Heart left ventricle (tissue), 16 donors: ENCODE measurements around the gene PHACTR3. TPM values are rescaled to one million over a fixed set of nuclear protein-coding genes. Genes with fewer than 3 reads are reported as not detected.

ENCODE experiments used
- ATAC-seq, 4 donors: fragments of 200-7000 bp; cut with Tn5 transposase; one replicate each; pipeline ENCODE4 v1.9.1; 2020 to 2022; ENCODE audit warnings: moderate library complexity in 4 of 4, mild to moderate bottlenecking in 3 of 4, moderate number of reproducible peaks in 1 of 4
- DNase-seq, 5 donors: peaks; one replicate each; pipeline ENCODE4 v3.0.0-alpha.2; 2020
- H3K27ac ChIP-seq, 12 donors: fragments of 200-600 bp; sonication (generic) in 4 of 12; one replicate each; pipeline versions ENCODE4 v1.5.0 to v1.8.0; 2016 to 2022; ENCODE audit warnings: mild to moderate bottlenecking in 2 of 12
- H3K27me3 ChIP-seq, 9 donors: fragments of 200-600 bp; sonication (generic) in 2 of 9; one replicate each; pipeline versions ENCODE4 v1.5.1 to v1.8.0; 2016 to 2022; ENCODE audit warnings: mild to moderate bottlenecking in 3 of 9
- H3K36me3 ChIP-seq, 9 donors: fragments of 200-600 bp; sonication (generic) in 2 of 9; one replicate each; pipeline versions ENCODE4 v1.5.0 to v1.8.0; 2018 to 2022; ENCODE audit warnings: mild to moderate bottlenecking in 2 of 9
- H3K4me1 ChIP-seq, 12 donors: fragments of 200-600 bp; sonication (generic) in 4 of 12; one replicate each; pipeline versions ENCODE4 v1.5.0 to v1.8.0; 2016 to 2022; ENCODE audit warnings: mild to moderate bottlenecking in 3 of 12
- H3K4me3 ChIP-seq, 12 donors: fragments of 200-600 bp; sonication (generic) in 4 of 12; one replicate each; pipeline versions ENCODE4 v1.5.0 to v1.8.0; 2017 to 2022; ENCODE audit warnings: mild to moderate bottlenecking in 9 of 12, moderate library complexity in 4 of 12
- H3K9me3 ChIP-seq, 12 donors: fragments of 200-600 bp; sonication (generic) in 4 of 12; one replicate each; pipeline versions ENCODE4 v1.5.0 to v1.8.0; 2016 to 2022; ENCODE audit warnings: mild to moderate bottlenecking in 1 of 12
- POLR2A ChIP-seq, 2 donors: fragments of 450-650 bp; IDR thresholded peaks; one replicate each; pipeline ENCODE4 v1.6.1; 2017; ENCODE audit warnings: antibody characterized with exemption in 2 of 2, mild to moderate bottlenecking in 2 of 2, moderate library complexity in 2 of 2
- WGBS, 4 donors: extraction: QIAGEN DNeasy Blood & Tissue Kit in 2 of 4; methylation state at CpG; one replicate each; pipeline versions ENCODE4 v1.1.5 to v1.1.7; 2013 to 2018; 5-methylcytosine and 5-hydroxymethylcytosine counted together
- intact Hi-C, 10 donors: fragments of 100-400 bp; cut with DNase I; formaldehyde crosslinking; loops; one replicate each; pipeline versions ENCODE4 v1.11.1 to v1.14.2; 2022
- polyA plus RNA-seq, 2 donors: library from polyadenylated mRNA; stranded (reverse); fragments of 200-250 nt; gene quantifications; one replicate each; pipeline ENCODE4 v1.2.3, GENCODE V29; 2013
- total RNA-seq, 9 donors: library from RNA; depleted of rRNA in 2 of 9; stranded (reverse); fragments of >200 nt in 2 of 9; fragmentation: NEBNext Ultra II Directional in 3 of 9; extraction: Animal tissue kit (Norgen Biotek cat#: 25700) in 3 of 9; gene quantifications; one replicate each; pipeline versions ENCODE4 v1.1.0 to v1.2.4, GENCODE V29; 2016 to 2023
- TF ChIP-seq, protein P1 (sequence below), 12 donors: fragments of 200-600 bp; sonication (generic) in 4 of 12; IDR thresholded peaks; one replicate each; pipeline versions ENCODE4 v1.5.0 to v1.8.0; 2018 to 2022; ENCODE audit warnings: antibody characterized with exemption in 12 of 12, mild to moderate bottlenecking in 5 of 12
- donor health status: ischemic (EF 13 %, LVEDD 7.1; RV severe dilation, severe dysfunction).
- donor health status: healthy with polysubstance abuse.
- donor health status: DM: no; HTN: yes; CAD: no.
- donor health status: DM: no; HTN: no; CAD: no.
- donor health status: ischemic (EF 25% LVEDD 6.9; RV normal size, moderate dysfunction).
- donor health status: ischemic (EF 25% LVEDD 5.7; RV mildly dilated, moderate dysfunction).
- donor health status: healthy.
- donor health status: DM: yes; HTN: yes; CAD: no.
- donor health status: ischemic (EF 35%, LVEDD 5.7; RV mildly dilated, moderate dysfunction).
- donor health status: nonischemic (EF 11% LVEDD 7.7; RV severe dilation, severe dysfunction).
- donor health status: DM: yes; HTN: yes; CAD: no.
- donor health status: PGD.
- donor health status: ischemic (EF 29% LVEDD 5.4; RV normal size, mild dysfunction).
- donor health status: nonischemic (EF 23%, LVEDD 6.1; RV moderate dilation, normal function).

PHACTR3 gene
- total and polyA plus RNA-seq, 11 donors = 0.19 to 14.6 (median 3.5) TPM

DNA sequence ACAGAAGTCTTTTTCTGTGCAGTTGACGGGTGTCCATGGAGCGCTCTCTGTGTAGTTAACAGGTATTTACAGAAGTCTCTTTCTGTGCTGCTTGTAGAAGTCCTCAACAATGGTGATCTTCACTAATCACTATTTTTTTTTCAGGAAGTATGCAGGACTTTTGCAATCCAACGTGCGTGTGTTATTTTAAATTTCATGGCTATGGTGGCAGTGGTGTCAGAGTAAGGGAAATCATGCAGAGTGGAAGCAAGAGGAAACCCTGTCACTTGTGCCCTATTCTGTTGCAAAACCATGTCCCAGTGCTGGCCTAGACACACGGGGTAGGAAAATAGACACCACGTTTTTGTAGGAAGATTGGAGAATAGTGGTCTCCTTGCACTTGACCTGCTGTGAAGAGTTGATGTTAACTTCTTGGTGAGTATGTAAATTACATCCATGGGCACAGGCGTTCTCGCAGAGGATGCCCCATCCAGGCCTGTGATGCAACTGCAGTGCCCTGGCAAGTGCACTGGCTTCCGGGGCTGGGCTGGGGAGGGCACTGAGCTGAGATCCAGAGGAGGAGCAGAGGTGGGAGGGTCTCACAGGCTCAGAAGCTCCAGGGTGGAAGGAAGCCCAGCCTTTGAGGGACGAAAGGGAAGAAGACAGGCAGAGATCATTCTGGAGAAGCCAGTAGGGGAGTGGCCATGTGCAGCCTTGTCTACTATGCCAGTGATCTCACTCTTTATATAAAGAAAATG lies 182.6 kb downstream of the PHACTR3 start:
- H3K4me3 ChIP-seq = no peak overlapping the region
- no peak overlapping the region for H3K27ac ChIP-seq
- peaks cover 0 to 2% (median 0%) of the 10 kb centered on the region in 12 donors for H3K9me3 ChIP-seq
- ATAC-seq = no peak
- intact Hi-C loops = loop anchor here in 1 of 10 donors (10.0 kb wide), 1 partner anchor 148 kb away; the partner anchor contains the start of gene SYCP2
- peaks cover 0 to 8% (median 0%) of the 10 kb centered on the region in 9 donors for H3K27me3 ChIP-seq
- TF ChIP-seq, protein P1, sequence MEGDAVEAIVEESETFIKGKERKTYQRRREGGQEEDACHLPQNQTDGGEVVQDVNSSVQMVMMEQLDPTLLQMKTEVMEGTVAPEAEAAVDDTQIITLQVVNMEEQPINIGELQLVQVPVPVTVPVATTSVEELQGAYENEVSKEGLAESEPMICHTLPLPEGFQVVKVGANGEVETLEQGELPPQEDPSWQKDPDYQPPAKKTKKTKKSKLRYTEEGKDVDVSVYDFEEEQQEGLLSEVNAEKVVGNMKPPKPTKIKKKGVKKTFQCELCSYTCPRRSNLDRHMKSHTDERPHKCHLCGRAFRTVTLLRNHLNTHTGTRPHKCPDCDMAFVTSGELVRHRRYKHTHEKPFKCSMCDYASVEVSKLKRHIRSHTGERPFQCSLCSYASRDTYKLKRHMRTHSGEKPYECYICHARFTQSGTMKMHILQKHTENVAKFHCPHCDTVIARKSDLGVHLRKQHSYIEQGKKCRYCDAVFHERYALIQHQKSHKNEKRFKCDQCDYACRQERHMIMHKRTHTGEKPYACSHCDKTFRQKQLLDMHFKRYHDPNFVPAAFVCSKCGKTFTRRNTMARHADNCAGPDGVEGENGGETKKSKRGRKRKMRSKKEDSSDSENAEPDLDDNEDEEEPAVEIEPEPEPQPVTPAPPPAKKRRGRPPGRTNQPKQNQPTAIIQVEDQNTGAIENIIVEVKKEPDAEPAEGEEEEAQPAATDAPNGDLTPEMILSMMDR (IDR thresholded peaks at IDR 0.05) = no peak
- no peaks in the 10 kb centered on the region for H3K4me1 ChIP-seq
- DNase-seq = peak in 1 of 5 donors; percentile 7
- no peaks in the 10 kb centered on the region for H3K36me3 ChIP-seq
- 70 to 74% (median 70%) methylated on average over 10 of the region's 10 CpGs for WGBS, 4 donors

DNA sequence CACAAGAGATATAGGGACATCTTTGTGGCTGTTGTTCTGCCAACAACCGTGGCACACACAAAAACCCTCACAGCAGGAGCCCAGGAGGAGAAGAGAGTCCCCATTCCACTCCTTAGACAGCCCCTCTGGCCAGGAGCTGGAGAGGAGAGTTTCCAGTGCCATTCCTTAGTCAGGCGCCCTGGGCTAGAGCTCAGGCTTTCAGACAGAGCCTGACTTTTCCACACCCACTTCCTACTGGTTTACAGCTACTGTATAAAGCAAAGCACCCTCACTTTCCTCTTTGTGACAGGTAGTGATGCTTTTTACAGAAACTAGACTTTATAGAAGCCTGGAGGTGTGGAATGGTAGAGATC lies 183.2 kb downstream of the PHACTR3 start:
- DNase-seq = peak in 1 of 5 donors; percentile 5
- TF ChIP-seq POLR2A (IDR thresholded peaks at IDR 0.05) = no peak
- TF ChIP-seq, protein P1 (IDR thresholded peaks at IDR 0.05) = no peak
- no peak overlapping the region for H3K4me3 ChIP-seq
- H3K27me3 ChIP-seq = peaks cover 0 to 8% (median 0%) of the 10 kb centered on the region in 9 donors
- no peak for ATAC-seq
- 44 to 58% (median 52%) methylated on average over 2 of the region's 2 CpGs for WGBS, 4 donors
- intact Hi-C loops = loop anchor here in 1 of 10 donors (10.0 kb wide), 1 partner anchor 147 kb away; the partner anchor contains the start of gene SYCP2
- H3K27ac ChIP-seq = no peak overlapping the region
- H3K4me1 ChIP-seq = no peaks in the 10 kb centered on the region
- H3K36me3 ChIP-seq = no peaks in the 10 kb centered on the region
- peaks cover 0 to 8% (median 4%) of the 10 kb centered on the region in 12 donors for H3K9me3 ChIP-seq

DNA sequence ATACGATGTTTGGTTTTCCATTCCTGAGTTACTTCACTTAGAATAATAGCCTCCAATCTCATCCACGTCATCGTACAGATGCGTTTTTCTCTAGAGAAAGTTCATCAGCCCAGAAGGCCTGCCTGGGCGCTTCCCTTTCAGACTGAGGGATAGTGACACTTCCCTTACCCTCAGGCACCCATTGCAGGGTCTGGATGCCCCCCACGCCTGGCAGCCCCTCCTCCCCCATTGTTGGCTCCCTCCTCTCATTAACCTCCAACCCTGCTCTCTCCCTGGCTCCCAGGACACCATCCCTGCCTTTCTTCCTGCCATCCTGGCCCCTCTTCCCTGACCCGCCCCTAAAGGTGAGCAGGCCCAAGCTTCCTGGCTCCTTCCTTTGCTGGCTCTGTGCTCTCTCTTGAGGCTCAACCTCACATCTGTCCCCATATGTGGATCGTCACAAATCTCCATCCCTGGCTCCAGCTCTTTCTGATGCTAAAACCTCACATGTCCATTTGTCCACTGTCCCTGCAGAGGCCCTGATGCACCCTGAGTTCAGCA lies 183.9 kb downstream of the PHACTR3 start:
- no peak for DNase-seq
- intact Hi-C loops = loop anchor here in 1 of 10 donors (10.0 kb wide), 1 partner anchor 147 kb away; the partner anchor contains the start of gene SYCP2
- 64 to 72% (median 67%) methylated on average over 8 of the region's 8 CpGs for WGBS, 4 donors
- no peak for TF ChIP-seq POLR2A (IDR thresholded peaks at IDR 0.05)
- TF ChIP-seq, protein P1 (IDR thresholded peaks at IDR 0.05) = no peak
- Histone ChIP-seq H3K27ac (no peak overlapping the region), H3K4me3 (no peak overlapping the region), H3K9me3 (peaks cover 0 to 13% (median 8%) of the 10 kb centered on the region in 12 donors), H3K36me3 (no peaks in the 10 kb centered on the region), H3K27me3 (peaks cover 0 to 8% (median 0%) of the 10 kb centered on the region in 9 donors), H3K4me1 (no peaks in the 10 kb centered on the region)
- no peak for ATAC-seq

GRCh38 chr20:59788811-59789397 lies 184.6 kb downstream of the PHACTR3 start:
- ATAC-seq = no peak
- 65 to 79% (median 73%) methylated on average over 7 of the region's 7 CpGs for WGBS, 4 donors
- intact Hi-C loops = loop anchor here in 1 of 10 donors (10.0 kb wide), 1 partner anchor 146 kb away; the partner anchor contains the start of gene SYCP2

More at GRCh38 chr20:59788811-59789397, 184.6 kb downstream of the PHACTR3 start:
- H3K4me1 ChIP-seq = no peaks in the 10 kb centered on the region
- peaks cover 0 to 8% (median 0%) of the 10 kb centered on the region in 9 donors for H3K27me3 ChIP-seq
- H3K4me3 ChIP-seq = no peak overlapping the region
- peaks cover 0 to 13% (median 8%) of the 10 kb centered on the region in 12 donors for H3K9me3 ChIP-seq
- DNase-seq = peak in 1 of 5 donors; percentile 2
- H3K36me3 ChIP-seq = no peaks in the 10 kb centered on the region
- H3K27ac ChIP-seq = no peak overlapping the region
- TF ChIP-seq, protein P1 (IDR thresholded peaks at IDR 0.05) = no peak
- TF ChIP-seq POLR2A (IDR thresholded peaks at IDR 0.05) = no peak
